ENCODE results near the gene CSK. TPM values are rescaled to one million over a fixed set of nuclear protein-coding genes. Genes with fewer than 3 reads are reported as not detected.

Gene CSK
- total and polyA plus RNA-seq, 2 donors, result 39.2 to 94.4 TPM

DNA sequence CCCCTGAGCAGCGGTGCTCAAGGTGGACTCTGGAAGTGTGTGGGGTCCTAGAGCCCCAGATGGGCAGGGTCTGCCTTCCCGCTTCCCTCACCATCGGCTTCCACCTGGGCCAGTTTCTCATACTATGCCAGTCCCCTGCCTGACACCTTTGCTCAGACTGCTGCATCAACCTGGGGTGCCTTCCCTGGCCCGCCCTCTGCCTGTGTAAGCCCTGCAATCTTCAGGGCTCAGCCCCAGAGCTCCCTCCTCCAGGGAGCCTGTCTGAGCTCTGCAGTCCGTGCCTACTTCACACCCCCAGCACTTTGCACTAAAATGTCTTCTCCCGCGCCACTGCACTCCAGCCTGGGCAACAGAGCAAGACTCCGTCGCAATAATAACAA lies 13.1 kb downstream of the CSK start:
- Histone ChIP-seq H3K4me3 (ENCODE audit: low read length in 2 of 2) (no peak overlapping the region), H3K36me3 (ENCODE audit: control insufficient read depth in 2 of 2, insufficient read depth in 2 of 2, low read length in 1 of 2) (peaks cover 24 to 46% of the 10 kb centered on the region in 2 donors), H3K9me3 (ENCODE audit: control insufficient read depth in 2 of 2, insufficient read depth in 1 of 2, low read length in 1 of 2) (peaks cover 0 to 5% of the 10 kb centered on the region in 2 donors), H3K27me3 (ENCODE audit: control insufficient read depth in 2 of 2, insufficient read depth in 1 of 2, low read length in 1 of 2) (no peaks in the 10 kb centered on the region), H3K4me1 (ENCODE audit: control insufficient read depth in 2 of 2, insufficient read depth in 2 of 2, low read length in 2 of 2) (peaks cover 18 to 73% of the 10 kb centered on the region in 2 donors), H3K27ac (ENCODE audit: low read depth in 1 of 2, low read length in 1 of 2) (peak overlapping the region in 1 of 2 donors; percentile 36)
- WGBS, result 92% methylated on average over 9 of the region's 9 CpGs
- no peak for DNase-seq (ENCODE audit: low read depth in 6 of 9, low spot score in 9 of 9)

DNA sequence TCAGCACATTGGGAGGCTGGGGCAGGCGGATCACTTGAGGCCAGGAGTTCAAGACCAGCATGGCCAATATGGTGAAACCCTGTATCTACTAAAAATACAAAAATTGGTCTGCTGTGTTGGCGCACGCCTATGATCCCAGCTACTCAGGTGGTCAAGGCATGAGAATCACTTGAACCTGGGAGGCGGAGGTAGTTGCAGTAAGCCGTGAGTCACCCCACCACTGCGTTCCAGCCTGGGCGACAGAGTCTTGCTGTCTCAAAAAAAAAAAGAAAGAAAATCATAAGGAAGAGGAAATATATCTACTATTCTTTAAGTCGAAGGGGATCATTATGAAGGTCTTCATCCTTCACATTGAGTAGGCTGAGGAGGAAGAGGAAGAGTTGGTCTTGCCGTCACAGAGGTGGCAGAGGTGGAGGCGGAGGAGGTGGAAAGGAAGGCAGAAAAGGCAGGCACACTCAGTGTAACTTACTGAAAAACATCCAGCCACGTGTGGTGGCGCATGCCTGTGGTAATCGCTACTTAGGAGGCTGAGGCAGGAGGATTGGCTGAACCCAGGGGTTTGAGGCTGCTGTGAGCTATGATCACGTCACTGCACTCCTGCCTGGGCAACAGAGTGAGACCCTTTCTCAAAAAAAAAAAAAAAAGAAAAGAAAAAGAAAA lies 14.2 kb downstream of the CSK start:
- DNase-seq (ENCODE audit: low read depth in 6 of 9, low spot score in 9 of 9), result peak in 1 of 9 donors; percentile 45
- Histone ChIP-seq H3K4me3 (ENCODE audit: low read length in 2 of 2) (no peak overlapping the region), H3K4me1 (ENCODE audit: control insufficient read depth in 2 of 2, insufficient read depth in 2 of 2, low read length in 2 of 2) (peaks cover 10 to 70% of the 10 kb centered on the region in 2 donors), H3K9me3 (ENCODE audit: control insufficient read depth in 2 of 2, insufficient read depth in 1 of 2, low read length in 1 of 2) (peaks cover 0 to 3% of the 10 kb centered on the region in 2 donors), H3K27ac (ENCODE audit: low read depth in 1 of 2, low read length in 1 of 2) (no peak overlapping the region), H3K27me3 (ENCODE audit: control insufficient read depth in 2 of 2, insufficient read depth in 1 of 2, low read length in 1 of 2) (no peaks in the 10 kb centered on the region), H3K36me3 (ENCODE audit: control insufficient read depth in 2 of 2, insufficient read depth in 2 of 2, low read length in 1 of 2) (peaks cover 35 to 54% of the 10 kb centered on the region in 2 donors)
- WGBS, result 88% methylated on average over 14 of the region's 14 CpGs

GRCh38 chr15:74798388-74799254 lies 16.7 kb downstream of the CSK start:
- Histone ChIP-seq H3K36me3 (ENCODE audit: control insufficient read depth in 2 of 2, insufficient read depth in 2 of 2, low read length in 1 of 2) (peaks cover 61 to 65% of the 10 kb centered on the region in 2 donors), H3K27me3 (ENCODE audit: control insufficient read depth in 2 of 2, insufficient read depth in 1 of 2, low read length in 1 of 2) (no peaks in the 10 kb centered on the region), H3K4me3 (ENCODE audit: low read length in 2 of 2) (no peak overlapping the region), H3K4me1 (ENCODE audit: control insufficient read depth in 2 of 2, insufficient read depth in 2 of 2, low read length in 2 of 2) (peaks cover 0 to 47% of the 10 kb centered on the region in 2 donors), H3K27ac (ENCODE audit: low read depth in 1 of 2, low read length in 1 of 2) (peak overlapping the region; percentile 3 to 46), H3K9me3 (ENCODE audit: control insufficient read depth in 2 of 2, insufficient read depth in 1 of 2, low read length in 1 of 2) (no peaks in the 10 kb centered on the region)
- WGBS, result 89% methylated on average over 25 of the region's 25 CpGs
- no peak for DNase-seq (ENCODE audit: low read depth in 6 of 9, low spot score in 9 of 9)

DNA sequence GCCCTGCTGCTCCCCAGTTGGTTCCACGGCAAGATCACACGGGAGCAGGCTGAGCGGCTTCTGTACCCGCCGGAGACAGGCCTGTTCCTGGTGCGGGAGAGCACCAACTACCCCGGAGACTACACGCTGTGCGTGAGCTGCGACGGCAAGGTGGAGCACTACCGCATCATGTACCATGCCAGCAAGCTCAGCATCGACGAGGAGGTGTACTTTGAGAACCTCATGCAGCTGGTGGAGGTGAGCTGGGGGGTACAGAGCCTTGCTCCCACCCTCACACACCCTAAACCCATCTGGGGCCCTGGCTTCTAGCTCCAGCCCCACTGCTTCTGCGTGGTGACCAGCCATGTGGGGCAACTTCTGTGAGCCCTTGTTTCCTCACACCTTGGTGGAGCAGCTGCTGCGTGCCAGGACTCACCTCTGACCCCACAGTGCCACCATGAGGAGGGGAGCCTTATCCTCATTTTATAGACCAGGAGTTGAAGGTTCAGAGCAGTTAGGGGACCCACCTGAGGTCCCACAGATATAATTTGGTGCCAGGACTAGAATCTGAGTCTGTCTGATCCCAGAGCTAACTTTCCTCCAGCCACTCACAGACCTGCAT lies 17.5 kb downstream of the CSK start:
- H3K4me3 ChIP-seq (ENCODE audit: low read length in 2 of 2), result no peak overlapping the region
- H3K9me3 ChIP-seq (ENCODE audit: control insufficient read depth in 2 of 2, insufficient read depth in 1 of 2, low read length in 1 of 2), result no peaks in the 10 kb centered on the region
- H3K36me3 ChIP-seq (ENCODE audit: control insufficient read depth in 2 of 2, insufficient read depth in 2 of 2, low read length in 1 of 2), result peaks cover 67 to 71% of the 10 kb centered on the region in 2 donors
- H3K4me1 ChIP-seq (ENCODE audit: control insufficient read depth in 2 of 2, insufficient read depth in 2 of 2, low read length in 2 of 2), result peaks cover 0 to 43% of the 10 kb centered on the region in 2 donors
- peak in 2 of 9 donors; percentile 11 to 61 for DNase-seq (ENCODE audit: low read depth in 6 of 9, low spot score in 9 of 9)
- no peaks in the 10 kb centered on the region for H3K27me3 ChIP-seq (ENCODE audit: control insufficient read depth in 2 of 2, insufficient read depth in 1 of 2, low read length in 1 of 2)
- 93% methylated on average over 16 of the region's 16 CpGs for WGBS
- peak overlapping the region; percentile 32 to 73 for H3K27ac ChIP-seq (ENCODE audit: low read depth in 1 of 2, low read length in 1 of 2)

DNA sequence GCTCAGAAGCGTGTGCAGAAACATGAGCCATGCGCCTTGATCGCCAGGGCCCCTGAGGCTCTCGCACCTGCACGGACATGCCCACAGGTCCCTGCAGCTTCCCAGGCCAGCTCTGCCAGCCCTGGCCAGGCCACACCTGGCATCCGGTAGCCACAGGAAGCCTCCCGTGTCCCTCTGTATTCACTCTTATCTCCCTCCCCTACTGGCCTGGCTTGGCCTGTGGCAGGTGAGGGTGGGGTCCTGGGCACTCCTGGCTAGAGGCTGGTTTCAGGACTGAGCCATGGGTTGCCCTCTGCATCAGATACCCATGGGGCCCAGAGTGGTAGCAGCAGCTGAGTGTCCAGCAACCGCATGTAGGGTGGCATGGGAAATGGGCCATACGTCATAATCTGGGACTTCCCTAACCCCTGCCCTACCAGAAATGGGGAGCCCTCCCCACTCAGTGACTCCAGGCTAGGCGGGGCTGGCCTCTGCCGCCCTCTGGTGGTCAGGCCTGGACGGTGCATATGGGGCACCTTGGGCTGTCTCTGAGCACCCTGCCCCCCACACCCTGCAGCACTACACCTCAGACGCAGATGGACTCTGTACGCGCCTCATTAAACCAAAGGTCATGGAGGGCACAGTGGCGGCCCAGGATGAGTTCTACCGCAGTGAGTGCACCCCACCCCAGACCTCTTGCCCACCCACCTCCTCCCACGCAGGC lies 18.1 kb downstream of the CSK start:
- Histone ChIP-seq H3K9me3 (ENCODE audit: control insufficient read depth in 2 of 2, insufficient read depth in 1 of 2, low read length in 1 of 2) (no peaks in the 10 kb centered on the region), H3K36me3 (ENCODE audit: control insufficient read depth in 2 of 2, insufficient read depth in 2 of 2, low read length in 1 of 2) (peaks cover 63 to 73% of the 10 kb centered on the region in 2 donors), H3K4me3 (ENCODE audit: low read length in 2 of 2) (no peak overlapping the region), H3K4me1 (ENCODE audit: control insufficient read depth in 2 of 2, insufficient read depth in 2 of 2, low read length in 2 of 2) (peaks cover 0 to 37% of the 10 kb centered on the region in 2 donors), H3K27ac (ENCODE audit: low read depth in 1 of 2, low read length in 1 of 2) (peak overlapping the region; percentile 32 to 73), H3K27me3 (ENCODE audit: control insufficient read depth in 2 of 2, insufficient read depth in 1 of 2, low read length in 1 of 2) (no peaks in the 10 kb centered on the region)
- peak in 5 of 9 donors; percentile 59 to 82 (median 79) for DNase-seq (ENCODE audit: low read depth in 6 of 9, low spot score in 9 of 9)
- 54% methylated on average over 18 of the region's 18 CpGs for WGBS

GRCh38 chr15:74800559-74801094 lies 18.7 kb downstream of the CSK start:
- peaks cover 0 to 32% of the 10 kb centered on the region in 2 donors for H3K4me1 ChIP-seq (ENCODE audit: control insufficient read depth in 2 of 2, insufficient read depth in 2 of 2, low read length in 2 of 2)
- peaks cover 61 to 72% of the 10 kb centered on the region in 2 donors for H3K36me3 ChIP-seq (ENCODE audit: control insufficient read depth in 2 of 2, insufficient read depth in 2 of 2, low read length in 1 of 2)
- no peaks in the 10 kb centered on the region for H3K27me3 ChIP-seq (ENCODE audit: control insufficient read depth in 2 of 2, insufficient read depth in 1 of 2, low read length in 1 of 2)
- no peak overlapping the region for H3K27ac ChIP-seq (ENCODE audit: low read depth in 1 of 2, low read length in 1 of 2)
- no peaks in the 10 kb centered on the region for H3K9me3 ChIP-seq (ENCODE audit: control insufficient read depth in 2 of 2, insufficient read depth in 1 of 2, low read length in 1 of 2)
- no peak overlapping the region for H3K4me3 ChIP-seq (ENCODE audit: low read length in 2 of 2)
- no peak for DNase-seq (ENCODE audit: low read depth in 6 of 9, low spot score in 9 of 9)
- WGBS, result 96% methylated on average over 20 of the region's 20 CpGs

- Histone ChIP-seq H3K9me3 (ENCODE audit: control insufficient read depth in 2 of 2, insufficient read depth in 1 of 2, low read length in 1 of 2) (no peaks in the 10 kb centered on the region), H3K4me1 (ENCODE audit: control insufficient read depth in 2 of 2, insufficient read depth in 2 of 2, low read length in 2 of 2) (peaks cover 0 to 32% of the 10 kb centered on the region in 2 donors), H3K36me3 (ENCODE audit: control insufficient read depth in 2 of 2, insufficient read depth in 2 of 2, low read length in 1 of 2) (peaks cover 61 to 72% of the 10 kb centered on the region in 2 donors), H3K27me3 (ENCODE audit: control insufficient read depth in 2 of 2, insufficient read depth in 1 of 2, low read length in 1 of 2) (no peaks in the 10 kb centered on the region), H3K4me3 (ENCODE audit: low read length in 2 of 2) (no peak overlapping the region), H3K27ac (ENCODE audit: low read depth in 1 of 2, low read length in 1 of 2) (no peak overlapping the region)
- no peak for DNase-seq (ENCODE audit: low read depth in 6 of 9, low spot score in 9 of 9)
- WGBS, result 94% methylated on average over 18 of the region's 18 CpGs
Measured at GRCh38 chr15:74801311-74801997, 19.6 kb downstream of the CSK start.

DNA sequence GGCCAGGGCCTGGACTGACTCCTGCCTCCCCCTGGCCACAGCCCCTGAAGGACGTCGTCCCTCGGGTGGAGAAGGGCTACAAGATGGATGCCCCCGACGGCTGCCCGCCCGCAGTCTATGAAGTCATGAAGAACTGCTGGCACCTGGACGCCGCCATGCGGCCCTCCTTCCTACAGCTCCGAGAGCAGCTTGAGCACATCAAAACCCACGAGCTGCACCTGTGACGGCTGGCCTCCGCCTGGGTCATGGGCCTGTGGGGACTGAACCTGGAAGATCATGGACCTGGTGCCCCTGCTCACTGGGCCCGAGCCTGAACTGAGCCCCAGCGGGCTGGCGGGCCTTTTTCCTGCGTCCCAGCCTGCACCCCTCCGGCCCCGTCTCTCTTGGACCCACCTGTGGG lies 20.4 kb downstream of the CSK start:
- no peak for DNase-seq (ENCODE audit: low read depth in 6 of 9, low spot score in 9 of 9)
- Histone ChIP-seq H3K9me3 (ENCODE audit: control insufficient read depth in 2 of 2, insufficient read depth in 1 of 2, low read length in 1 of 2) (no peaks in the 10 kb centered on the region), H3K36me3 (ENCODE audit: control insufficient read depth in 2 of 2, insufficient read depth in 2 of 2, low read length in 1 of 2) (peaks cover 61 to 72% of the 10 kb centered on the region in 2 donors), H3K4me1 (ENCODE audit: control insufficient read depth in 2 of 2, insufficient read depth in 2 of 2, low read length in 2 of 2) (peaks cover 0 to 32% of the 10 kb centered on the region in 2 donors), H3K27me3 (ENCODE audit: control insufficient read depth in 2 of 2, insufficient read depth in 1 of 2, low read length in 1 of 2) (no peaks in the 10 kb centered on the region), H3K27ac (ENCODE audit: low read depth in 1 of 2, low read length in 1 of 2) (no peak overlapping the region), H3K4me3 (ENCODE audit: low read length in 2 of 2) (no peak overlapping the region)
- 96% methylated on average over 20 of the region's 20 CpGs for WGBS

Data from thymus (tissue), 11 donors.